KMS-11 (cell line): Measurements from ENCODE around the gene VMP1.

Experiments used
- H2AFZ ChIP-seq: fragments of 200-600 bp; sonication (generic); 2 replicates; pipeline ENCODE4 v1.6.1; 2016; ENCODE audit warnings: antibody characterized with exemption, mixed run types, low read depth
- H3K27ac ChIP-seq: fragments of 200-600 bp; sonication (generic); 2 replicates; pipeline ENCODE4 v1.6.1; 2016; ENCODE audit warnings: mild to moderate bottlenecking, mixed run types
- H3K27me3 ChIP-seq: fragments of 200-600 bp; sonication (generic); 2 replicates; pipeline ENCODE4 v1.6.1; 2017; ENCODE audit warnings: mild to moderate bottlenecking, low read depth, mixed run types, moderate library complexity; ENCODE audit not compliant: insufficient read depth
- H3K36me3 ChIP-seq: fragments of 200-600 bp; sonication (generic); 2 replicates; pipeline ENCODE4 v1.6.1; 2017; ENCODE audit warnings: mild to moderate bottlenecking, mixed run types; ENCODE audit not compliant: insufficient read depth
- H3K4me1 ChIP-seq: fragments of 200-600 bp; sonication (generic); 2 replicates; pipeline ENCODE4 v1.6.1; 2016; ENCODE audit warnings: mild to moderate bottlenecking, low read depth, mixed run types; ENCODE audit not compliant: poor library complexity, severe bottlenecking
- H3K4me2 ChIP-seq: fragments of 200-600 bp; sonication (generic); 2 replicates; pipeline ENCODE4 v1.7.0; 2016; ENCODE audit warnings: mild to moderate bottlenecking, mixed run types
- H3K4me3 ChIP-seq: fragments of 200-600 bp; sonication (generic); IDR thresholded peaks from 2 replicates; pipeline ENCODE4 v1.6.1; 2017; ENCODE audit warnings: low read depth, low read length, mixed read lengths; ENCODE audit not compliant: insufficient read depth
- H3K79me2 ChIP-seq: fragments of 200-600 bp; sonication (generic); 2 replicates; pipeline ENCODE4 v1.6.1; 2016; ENCODE audit warnings: low read depth, mixed run types; ENCODE audit not compliant: insufficient read depth
- H3K9ac ChIP-seq: fragments of 200-600 bp; sonication (generic); 2 replicates; pipeline ENCODE4 v1.6.1; 2016; ENCODE audit warnings: mild to moderate bottlenecking, mixed run types
- H4K20me1 ChIP-seq: fragments of 200-600 bp; sonication (generic); 2 replicates; pipeline ENCODE4 v1.6.1; 2016; ENCODE audit warnings: mild to moderate bottlenecking, mixed run types; ENCODE audit not compliant: insufficient read depth
- CTCF ChIP-seq: fragments of 200-600 bp; sonication (generic); conservative IDR thresholded peaks from 2 replicates; pipeline ENCODE4 v1.6.1; 2017; ENCODE audit warnings: low read depth, mild to moderate bottlenecking, antibody characterized with exemption, low read length, moderate library complexity, mixed read lengths

The VMP1 gene

GRCh38 chr17:59678918-59679317, 28.5 kb upstream of the VMP1 start:
- H3K36me3 ChIP-seq = peaks cover 36% of the 10 kb centered on the region; the same call in 1 of the 2 replicates
- H3K9ac ChIP-seq = no peak overlapping the region
- TF ChIP-seq CTCF = no peak
- H3K79me2 ChIP-seq = no peaks in the 10 kb centered on the region; the same call in 1 of the 2 replicates
- no peaks in the 10 kb centered on the region for H3K27me3 ChIP-seq
- H2AFZ ChIP-seq = no peak overlapping the region
- H3K4me1 ChIP-seq = no peaks in the 10 kb centered on the region
- no peak overlapping the region for H3K27ac ChIP-seq
- no peaks in the 10 kb centered on the region for H4K20me1 ChIP-seq
- no peak overlapping the region for H3K4me3 ChIP-seq
- no peak overlapping the region for H3K4me2 ChIP-seq

- no peak overlapping the region for H3K9ac ChIP-seq
- H3K27me3 ChIP-seq = no peaks in the 10 kb centered on the region
- no peaks in the 10 kb centered on the region for H4K20me1 ChIP-seq
- H3K4me3 ChIP-seq = no peak overlapping the region
- H2AFZ ChIP-seq = no peak overlapping the region
- TF ChIP-seq CTCF = no peak
- H3K4me1 ChIP-seq = no peaks in the 10 kb centered on the region
- H3K36me3 ChIP-seq = peaks cover 39% of the 10 kb centered on the region; the same call in 1 of the 2 replicates
- H3K27ac ChIP-seq = no peak overlapping the region
- no peak overlapping the region for H3K4me2 ChIP-seq
- H3K79me2 ChIP-seq = peaks cover under 1% of the 10 kb centered on the region; the same call in 1 of the 2 replicates
Measured at GRCh38 chr17:59680314-59680713, 27.1 kb upstream of the VMP1 start.

- Histone ChIP-seq H2AFZ (no peak overlapping the region), H3K27ac (no peak overlapping the region; the same call in 1 of the 2 replicates), H3K79me2 (peaks cover 6% of the 10 kb centered on the region; the same call in 1 of the 2 replicates), H3K4me3 (no peak overlapping the region), H3K4me2 (no peak overlapping the region), H3K9ac (no peak overlapping the region), H3K27me3 (no peaks in the 10 kb centered on the region), H3K4me1 (peaks cover 29% of the 10 kb centered on the region), H3K36me3 (peaks cover 43% of the 10 kb centered on the region; the same call in 1 of the 2 replicates), H4K20me1 (no peaks in the 10 kb centered on the region)
- TF ChIP-seq CTCF = no peak
Measured at GRCh38 chr17:59683283-59683682, 24.2 kb upstream of the VMP1 start.

- Histone ChIP-seq H3K27me3 (no peaks in the 10 kb centered on the region), H3K36me3 (peaks cover 38% of the 10 kb centered on the region; the same call in 1 of the 2 replicates), H3K27ac (no peak overlapping the region), H3K79me2 (peaks cover 17% of the 10 kb centered on the region; the same call in 1 of the 2 replicates), H2AFZ (no peak overlapping the region), H4K20me1 (no peaks in the 10 kb centered on the region), H3K4me3 (no peak overlapping the region), H3K4me2 (no peak overlapping the region), H3K9ac (no peak overlapping the region), H3K4me1 (peaks cover 31% of the 10 kb centered on the region)
- no peak for TF ChIP-seq CTCF
Measured at GRCh38 chr17:59684967-59685366, 22.5 kb upstream of the VMP1 start.
